Mesenteric fat pad (tissue), 1 donor: ENCODE measurements around the gene PRICKLE1. TPM values are rescaled to one million over a fixed set of nuclear protein-coding genes. Genes with fewer than 3 reads are reported as not detected.
"Not testable (repeated sequence)": the region's sequence is repeated elsewhere in the genome, so short reads cannot be mapped to it uniquely, and the experiment has no call there.

ENCODE experiments used
- DNase-seq: peaks from one replicate; pipeline ENCODE4 v3.0.0-alpha.2; 2020; ENCODE audit warnings: low spot score
- total RNA-seq: library from RNA; stranded (reverse); fragmentation: NEBNext Ultra II Directional; extraction: Animal tissue kit (Norgen Biotek cat#: 25700); gene quantifications from one replicate; pipeline ENCODE4 v1.2.1, GENCODE V29; 2021
- donor health status: DM: yes; HTN: yes; CAD: no.

PRICKLE1 gene
- total RNA-seq, 1 donor from 2014 or later: 12.3 TPM

DNA sequence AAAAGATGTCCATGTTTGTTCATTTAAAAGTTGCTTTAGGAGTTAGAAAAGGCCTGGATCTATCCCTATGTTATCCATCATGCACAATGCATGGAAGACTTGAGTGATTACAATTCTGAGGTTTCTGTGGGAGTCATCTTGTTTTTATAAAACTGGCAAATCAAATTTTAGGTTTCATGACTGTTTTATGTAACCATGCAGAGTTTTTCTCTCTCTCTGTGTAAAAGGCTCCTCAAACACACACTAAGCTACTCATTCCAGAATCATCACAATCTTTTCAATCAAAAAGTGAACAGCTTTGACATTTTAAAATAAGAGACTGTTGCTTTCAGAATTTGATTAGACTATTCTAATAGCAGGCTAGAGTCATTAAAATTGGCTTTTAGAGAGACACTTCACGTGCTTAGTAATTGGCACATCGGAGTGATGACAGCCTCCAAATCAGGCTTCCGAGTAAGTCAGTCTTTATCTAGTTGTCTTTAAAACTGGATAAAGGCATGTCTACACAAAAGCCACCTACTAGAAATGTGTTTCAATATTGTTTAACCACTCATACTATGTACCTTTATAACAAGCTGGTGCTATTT lies 31.9 kb downstream of the PRICKLE1 start:
- DNase-seq: no peak

DNA sequence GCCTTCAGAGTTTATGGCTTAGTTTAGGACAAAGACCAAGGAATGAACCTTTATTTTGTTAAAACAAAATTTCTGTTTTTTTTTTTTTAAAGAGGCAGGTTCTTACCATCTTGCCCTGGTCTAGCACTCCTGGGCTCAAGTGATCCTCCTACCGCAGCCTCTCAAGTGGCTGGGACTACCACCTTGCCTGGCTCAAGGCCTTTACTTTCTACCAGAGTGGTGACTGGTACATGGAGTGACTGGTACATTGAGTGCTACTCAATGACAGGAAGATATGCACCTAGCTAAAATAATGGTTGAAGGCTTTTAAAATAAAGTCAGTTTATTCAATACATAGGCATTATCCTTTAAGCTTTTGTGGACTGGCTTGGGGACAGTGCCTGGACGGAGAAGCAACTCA lies 32.6 kb downstream of the PRICKLE1 start:
- DNase-seq: no peak

DNA sequence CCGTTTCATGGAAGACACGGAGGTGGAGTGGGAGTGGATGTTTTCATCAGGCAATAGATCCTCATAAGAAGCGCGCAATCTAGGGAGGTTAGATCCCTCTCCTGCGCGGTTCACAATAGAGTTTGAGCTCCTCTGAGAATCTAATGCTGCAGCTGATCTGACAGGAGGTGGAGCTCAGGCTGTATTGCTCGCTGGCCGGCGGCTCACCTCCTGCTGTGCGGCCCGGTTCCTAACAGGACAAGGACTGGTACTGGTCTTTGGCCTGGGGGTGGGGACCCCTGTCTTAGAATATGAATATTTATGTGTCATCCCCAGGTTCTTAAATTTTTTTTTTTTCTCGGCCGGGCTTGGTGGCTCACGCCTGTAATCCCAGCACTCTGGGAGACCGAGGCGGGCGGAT lies 36.7 kb downstream of the PRICKLE1 start:
- DNase-seq: no peak

DNA sequence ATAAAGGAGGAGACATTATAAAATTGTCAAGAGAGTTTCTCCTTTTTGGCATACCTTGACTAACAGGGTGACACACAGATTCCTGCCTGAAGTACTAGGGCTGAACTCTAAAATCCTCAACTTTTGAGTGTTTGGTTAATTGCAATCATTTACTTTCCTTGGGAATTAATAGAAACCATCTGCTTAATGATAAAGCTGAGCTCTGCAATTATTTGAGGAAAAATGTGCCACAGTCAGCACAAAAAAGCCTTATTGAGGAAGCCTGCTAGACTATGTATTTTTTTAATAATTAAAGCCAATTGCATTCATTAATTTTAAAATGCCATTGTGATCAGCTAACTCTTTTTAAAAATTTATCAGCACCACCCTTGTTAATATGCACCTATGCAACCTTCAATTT lies 38.7 kb downstream of the PRICKLE1 start:
- no peak for DNase-seq

DNA sequence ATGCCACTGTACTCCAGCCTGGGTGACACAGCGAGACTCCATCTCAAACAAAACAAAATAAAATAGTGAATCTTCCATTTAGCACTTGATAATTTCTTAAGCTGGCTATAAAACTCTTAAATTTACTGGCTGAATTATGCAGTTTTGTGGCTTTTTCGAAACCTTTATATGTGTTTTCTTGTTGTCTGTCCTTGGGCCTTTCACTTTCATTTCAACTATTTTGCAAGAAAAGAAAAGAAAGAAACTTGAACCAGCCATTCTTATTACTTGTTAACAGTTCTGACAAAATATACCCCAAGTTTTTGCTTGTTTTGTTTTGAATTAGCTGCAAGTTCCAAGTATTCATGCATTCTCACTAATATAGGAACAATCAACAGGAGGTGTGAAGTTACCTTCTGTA lies 42.8 kb downstream of the PRICKLE1 start:
- no peak for DNase-seq

DNA sequence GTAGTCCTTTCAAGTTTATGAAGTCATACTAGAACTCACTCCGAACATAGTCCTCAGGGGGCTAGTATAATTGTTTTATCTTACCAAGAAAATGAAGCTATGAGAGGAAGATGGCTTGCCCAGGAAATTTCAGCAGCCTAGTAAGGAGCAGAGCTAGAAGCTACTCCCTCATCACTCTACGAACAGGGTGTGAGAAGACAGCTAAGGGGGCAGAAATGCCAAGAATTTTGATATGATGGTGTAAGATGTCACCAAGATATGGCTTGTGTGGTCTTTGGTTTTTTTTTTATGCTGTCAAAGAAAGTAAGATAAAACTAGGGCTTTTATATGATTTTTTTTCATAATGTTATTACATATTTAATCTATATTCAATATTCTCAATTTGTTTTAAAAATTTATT lies 47.6 kb downstream of the PRICKLE1 start:
- DNase-seq: no peak

DNA sequence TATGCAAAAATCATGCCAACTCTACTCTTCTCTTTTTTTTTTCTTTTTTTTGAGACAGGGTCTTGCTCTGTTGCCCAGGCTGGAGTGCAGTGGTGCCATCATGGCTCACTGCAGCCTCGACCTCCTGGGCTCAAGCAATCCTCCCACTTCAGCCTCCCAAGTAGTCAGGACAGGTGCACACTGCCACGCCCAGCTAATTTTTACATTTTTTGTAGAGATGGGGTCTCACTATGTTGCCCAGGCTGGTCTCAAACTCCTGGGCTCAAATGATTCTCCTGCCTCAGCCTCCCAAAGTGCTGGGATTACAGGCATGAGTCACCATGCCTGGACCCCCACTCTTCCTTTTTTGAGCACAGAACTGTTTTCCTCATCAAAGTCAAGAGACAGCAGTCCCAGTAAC lies 48.2 kb downstream of the PRICKLE1 start:
- not testable (repeated sequence) for DNase-seq

DNA sequence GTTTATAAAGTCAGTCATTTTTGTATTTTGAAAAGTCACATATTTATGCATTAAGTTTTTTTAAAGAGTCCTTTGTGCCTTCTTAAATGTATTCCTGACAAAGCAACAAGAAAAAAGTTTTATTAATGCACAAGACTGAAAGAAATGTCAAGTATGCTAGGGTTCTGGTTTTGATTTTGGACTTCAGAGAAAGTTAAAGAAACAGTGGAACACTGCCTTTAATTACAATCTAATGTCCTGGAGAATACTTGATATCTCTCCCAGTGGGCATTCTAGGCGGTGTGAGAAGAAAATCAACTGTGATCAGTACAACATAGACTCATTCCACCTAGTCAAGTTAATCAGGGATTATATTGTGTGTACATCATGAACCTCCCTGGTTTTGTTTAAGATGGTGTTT lies 49.9 kb downstream of the PRICKLE1 start:
- no peak for DNase-seq

DNA sequence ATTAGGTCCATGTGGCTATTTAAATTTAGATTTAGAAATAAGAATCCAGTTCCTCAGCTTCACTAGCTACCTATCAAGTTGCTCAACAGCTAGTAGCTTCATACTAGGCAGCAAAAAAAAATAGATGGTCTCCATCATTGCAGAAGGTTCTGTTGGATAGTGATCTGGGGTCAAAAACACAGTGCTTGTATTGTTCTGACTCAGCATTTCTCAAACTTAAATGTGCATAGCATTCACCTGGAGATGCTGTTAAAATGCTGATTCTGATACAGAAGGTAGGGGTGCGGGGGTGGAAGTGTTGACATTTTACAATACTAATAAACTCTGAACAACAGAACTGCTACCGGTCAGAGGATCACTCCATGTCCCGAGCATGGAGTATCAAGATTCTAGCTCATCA lies 51.3 kb downstream of the PRICKLE1 start:
- no peak for DNase-seq

DNA sequence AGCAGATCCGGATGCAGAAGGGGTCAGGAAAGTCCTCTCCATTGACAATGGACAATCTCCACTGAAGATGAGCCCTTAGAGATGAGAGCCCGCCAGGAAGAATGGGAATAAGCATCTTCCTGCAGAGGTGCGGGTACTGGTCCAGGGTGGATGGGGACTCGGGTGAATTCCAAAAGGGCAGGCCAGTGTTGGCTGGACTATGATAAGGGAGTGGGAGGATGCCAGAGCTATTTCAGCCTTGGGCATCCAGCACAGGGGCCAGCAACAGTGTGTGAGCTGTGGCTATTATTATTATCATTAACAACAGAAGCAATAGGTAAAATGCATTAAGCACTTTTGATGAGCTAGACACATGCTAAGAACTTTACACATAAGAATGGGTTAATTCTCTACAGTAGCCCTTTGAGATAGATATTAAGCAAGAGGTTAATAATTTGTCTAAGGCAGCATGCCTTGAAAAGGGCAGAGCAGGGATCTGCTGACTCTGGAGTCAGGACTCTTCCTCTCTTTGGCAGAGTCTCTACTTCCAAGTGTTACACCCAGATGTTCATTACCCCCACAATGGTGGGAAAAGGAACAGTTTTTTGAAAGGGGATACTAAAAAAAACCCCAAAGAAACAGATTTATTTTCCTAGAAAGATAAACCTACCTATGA lies 55.2 kb downstream of the PRICKLE1 start:
- no peak for DNase-seq

DNA sequence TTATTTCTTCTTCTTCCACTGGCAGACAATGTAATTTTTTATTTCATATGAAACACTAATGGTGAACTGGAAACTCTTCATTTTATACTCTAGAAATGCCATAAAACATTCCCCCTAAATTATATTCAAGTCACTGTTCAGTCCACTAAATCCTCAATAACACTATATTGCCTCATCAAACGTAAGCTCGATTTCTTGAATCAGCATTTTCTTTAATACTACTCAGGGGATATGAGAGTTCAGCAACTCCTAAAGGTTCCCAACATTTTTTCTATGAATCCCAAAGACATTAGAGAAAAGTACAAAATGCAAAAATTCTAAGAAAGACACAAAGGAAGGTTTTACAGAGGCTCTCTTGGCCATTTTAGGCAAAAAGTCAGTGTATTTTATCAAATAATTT lies 59.3 kb downstream of the PRICKLE1 start:
- no peak for DNase-seq

DNA sequence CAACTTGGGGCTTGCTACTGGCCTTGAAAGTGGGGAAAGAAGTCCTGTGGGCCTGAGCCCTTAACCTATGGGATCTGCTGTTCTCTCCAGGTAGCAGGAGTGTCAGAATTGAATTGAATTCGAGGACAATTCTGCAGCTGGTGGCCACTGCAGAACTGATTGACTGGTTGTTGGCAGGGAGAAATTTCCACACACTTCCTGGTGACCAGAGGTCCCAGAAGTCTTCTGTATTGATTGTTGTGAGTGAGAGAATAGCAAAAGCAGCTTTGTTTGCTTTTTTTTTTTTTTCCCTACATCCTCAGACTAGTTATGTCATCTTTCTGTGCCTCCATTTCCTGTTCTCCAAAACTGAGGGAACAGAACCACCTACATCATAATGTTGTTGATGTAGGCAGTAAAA lies 64.1 kb downstream of the PRICKLE1 start:
- DNase-seq: no peak

DNA sequence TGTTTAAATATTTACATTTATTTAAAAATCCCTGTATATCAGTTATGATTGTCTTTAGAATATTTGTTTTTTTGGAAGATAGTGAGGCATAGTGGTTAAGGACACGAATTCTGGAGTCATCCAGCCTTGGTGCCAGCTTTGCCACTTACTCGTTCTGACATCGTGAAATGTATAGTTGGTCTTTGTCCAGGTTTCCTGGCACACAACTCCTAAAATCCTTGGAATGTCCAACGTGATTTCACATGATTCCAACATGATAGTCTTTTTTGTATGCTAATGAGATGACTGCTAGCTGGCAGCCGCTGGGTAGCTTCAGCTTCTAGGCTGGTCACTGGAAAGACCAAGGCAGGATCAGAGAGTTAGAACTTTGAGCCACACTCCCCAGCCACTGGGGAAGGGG lies 64.8 kb downstream of the PRICKLE1 start:
- no peak for DNase-seq

DNA sequence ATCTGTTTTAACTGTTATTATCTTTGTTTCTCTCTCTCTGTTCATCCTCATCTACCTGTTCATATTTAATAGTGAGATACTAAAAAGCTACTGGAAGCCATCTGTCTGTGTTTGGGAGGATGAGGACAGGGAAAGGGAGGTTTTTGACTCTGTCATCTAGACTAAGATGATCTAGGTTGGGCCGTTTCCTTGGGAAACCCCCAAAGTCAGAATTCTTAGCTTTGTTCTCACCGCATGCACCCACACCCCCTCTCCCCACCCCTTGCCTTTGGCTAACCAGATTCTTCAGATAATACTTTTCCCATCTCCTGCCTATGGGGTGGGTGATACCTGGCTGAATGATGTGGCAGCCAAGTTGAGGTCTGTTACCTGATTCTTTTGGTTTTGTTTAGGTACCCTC lies 73.0 kb downstream of the PRICKLE1 start:
- no peak for DNase-seq

DNA sequence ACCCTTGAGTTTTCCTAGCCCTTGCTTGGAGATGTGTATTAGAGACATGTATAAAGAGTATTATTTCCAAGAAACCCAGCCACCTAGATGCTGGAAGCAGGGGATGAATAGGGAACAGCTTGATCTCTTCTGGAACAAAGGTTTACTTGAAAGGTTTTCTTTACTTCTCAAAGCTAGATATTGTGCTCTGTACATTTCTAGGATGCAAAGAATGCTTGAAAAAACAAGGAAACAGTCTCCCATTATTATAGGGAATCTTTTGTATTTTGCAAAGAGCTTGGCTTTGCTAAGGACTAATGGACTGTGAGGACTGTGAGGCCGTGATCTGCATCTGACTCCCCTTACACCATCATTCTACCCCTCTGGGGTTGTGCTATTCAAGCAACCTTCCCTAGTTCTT lies 77.9 kb downstream of the PRICKLE1 start:
- DNase-seq: no peak

DNA sequence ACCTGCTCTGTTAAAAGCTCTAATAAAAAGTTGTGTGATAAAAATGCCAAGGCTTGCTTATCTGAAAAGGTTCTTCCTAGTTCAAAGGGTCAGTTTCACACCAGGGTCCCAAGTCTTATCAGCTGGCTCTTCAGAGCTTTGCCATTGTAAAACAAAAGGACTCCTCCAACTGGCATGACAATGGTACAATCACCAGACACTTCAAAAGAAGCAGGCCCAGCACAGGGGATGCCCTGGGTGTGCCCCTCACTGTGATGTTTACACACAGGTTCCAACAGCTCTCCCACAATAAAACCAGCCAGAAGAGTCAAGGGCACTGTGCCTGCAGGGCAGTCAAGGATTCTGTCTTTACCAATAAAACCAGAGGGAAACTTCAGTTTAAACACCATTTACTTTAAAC lies 78.7 kb downstream of the PRICKLE1 start:
- no peak for DNase-seq

DNA sequence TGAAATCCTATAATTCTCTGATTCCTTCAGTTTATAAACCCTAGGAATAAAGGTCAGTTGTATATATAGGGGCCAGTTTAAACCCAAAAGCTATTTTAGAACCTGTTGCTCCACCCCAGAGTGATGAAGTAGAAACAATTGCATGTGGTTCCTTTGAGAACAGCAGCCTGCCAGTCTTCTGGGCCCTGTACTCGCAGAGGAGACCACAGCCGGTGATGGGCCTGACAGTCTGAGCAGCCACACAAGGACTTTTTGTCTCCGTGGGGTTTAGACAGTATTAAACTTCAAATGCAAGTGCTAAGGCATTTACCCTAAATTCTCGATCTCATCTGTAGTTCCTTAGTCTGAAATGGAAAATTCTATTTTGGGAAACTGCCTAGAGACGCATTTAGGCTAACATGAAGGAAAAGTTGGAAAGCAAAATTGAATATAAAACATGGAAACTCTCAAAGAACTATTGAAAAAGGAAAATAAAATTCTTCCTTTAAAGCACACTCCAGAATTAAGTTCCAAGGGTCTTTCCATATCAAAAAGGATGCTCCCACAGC lies 80.6 kb downstream of the PRICKLE1 start:
- no peak for DNase-seq

DNA sequence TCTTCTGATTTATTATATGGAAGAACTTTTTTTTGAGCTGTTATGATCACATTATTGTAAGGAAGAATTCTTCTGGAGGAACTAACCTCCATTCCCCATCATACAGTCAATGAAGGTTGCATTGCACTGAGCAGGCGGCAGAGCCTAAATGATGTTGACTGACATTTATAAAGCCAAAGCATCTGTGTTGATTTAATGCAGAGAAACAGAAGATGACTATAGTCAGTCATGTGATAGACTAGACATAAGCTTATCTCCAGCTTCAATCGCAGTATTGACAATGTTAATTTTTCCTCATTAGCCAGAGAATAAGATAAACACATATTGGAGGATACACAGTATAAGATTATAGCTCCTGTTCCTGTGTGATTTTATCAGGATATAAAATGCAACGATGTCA lies 82.0 kb downstream of the PRICKLE1 start:
- no peak for DNase-seq

DNA sequence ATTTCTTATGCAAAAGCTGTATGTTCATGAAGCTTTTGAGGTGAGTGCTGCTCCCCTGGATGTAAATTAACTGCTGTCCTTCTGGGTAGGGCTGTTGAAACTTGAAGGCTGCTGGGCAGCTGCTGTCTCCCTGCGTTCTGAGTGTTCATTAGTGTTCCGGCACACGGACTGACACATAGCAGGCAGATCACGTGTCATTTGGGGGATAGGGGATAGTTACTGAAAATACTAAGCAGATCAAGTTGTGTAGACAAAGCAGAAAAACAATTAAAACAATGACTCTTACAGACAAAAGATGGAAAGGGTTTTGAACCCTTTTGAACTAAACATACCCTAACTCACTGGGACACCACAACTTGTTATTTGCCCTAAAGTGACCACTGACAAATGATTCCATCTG lies 82.5 kb downstream of the PRICKLE1 start:
- no peak for DNase-seq

DNA sequence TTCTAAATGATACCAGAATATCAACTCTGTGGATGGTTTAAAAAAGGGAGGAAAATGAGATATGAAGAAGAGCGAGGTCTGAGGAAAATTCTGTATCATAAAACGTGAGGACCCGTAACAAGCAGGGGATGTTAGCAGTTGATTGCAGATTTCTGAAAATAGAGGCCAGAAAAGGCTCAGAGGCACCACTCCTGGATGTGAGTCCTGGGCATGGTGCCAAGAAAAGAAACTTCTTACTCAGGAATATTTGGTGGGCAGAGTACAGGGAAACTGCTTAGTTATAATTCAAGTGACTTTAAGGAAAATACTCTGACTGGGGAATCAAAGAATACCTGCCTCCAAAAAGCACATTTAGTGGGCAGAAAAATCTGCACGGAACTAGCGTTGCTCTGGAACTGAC lies 85.5 kb downstream of the PRICKLE1 start:
- no peak for DNase-seq

DNA sequence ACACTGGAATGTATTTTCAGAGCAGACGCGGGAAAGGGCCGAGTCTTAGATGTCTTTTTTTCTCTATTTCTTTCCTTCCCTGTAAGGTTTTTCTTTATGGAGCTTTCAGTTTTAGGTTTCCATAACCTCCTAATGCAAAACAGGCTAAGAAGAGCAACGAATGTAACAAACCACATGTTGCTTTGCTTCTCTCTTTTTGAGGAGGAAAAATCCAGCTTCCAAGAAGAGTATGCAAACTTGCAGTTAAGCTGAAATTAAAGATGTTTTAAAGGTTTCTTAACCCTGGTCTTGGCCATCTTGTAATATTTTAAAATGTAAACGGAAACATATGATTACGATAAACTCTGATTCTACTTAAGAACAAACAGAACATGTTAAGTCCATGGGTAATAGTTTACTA lies 86.9 kb downstream of the PRICKLE1 start:
- DNase-seq: no peak

DNA sequence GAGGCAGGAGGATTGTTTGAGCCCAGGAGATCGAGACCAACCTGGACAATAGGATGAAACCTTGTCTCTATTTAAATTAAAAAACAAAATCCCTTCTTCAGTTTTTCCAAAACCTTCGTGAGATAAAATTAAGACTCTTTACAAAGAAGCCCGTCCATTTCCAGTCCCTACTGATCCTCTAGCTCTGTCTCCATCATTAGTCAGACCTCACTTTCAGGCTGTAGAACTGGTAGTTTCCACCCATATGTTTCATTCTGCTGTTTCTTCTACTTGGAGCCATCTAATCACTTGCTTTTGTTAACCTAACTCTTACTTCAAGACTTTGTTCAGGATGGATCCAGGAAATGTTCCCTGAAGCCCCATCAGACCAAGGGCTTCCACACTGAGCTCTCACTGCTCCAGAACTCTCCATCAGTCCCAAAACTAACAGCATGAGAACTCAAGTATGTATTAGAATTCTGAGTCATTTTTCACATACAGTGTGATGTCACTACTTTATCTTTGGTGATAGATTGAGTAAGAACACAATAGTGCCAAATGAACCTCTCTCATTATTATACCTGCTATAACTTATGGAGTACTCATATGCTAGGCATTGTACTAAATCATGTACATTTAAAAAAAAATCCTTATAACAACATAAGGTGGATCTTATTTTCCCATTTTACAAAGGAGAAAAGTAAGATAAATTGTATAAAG lies 90.8 kb downstream of the PRICKLE1 start:
- no peak for DNase-seq

DNA sequence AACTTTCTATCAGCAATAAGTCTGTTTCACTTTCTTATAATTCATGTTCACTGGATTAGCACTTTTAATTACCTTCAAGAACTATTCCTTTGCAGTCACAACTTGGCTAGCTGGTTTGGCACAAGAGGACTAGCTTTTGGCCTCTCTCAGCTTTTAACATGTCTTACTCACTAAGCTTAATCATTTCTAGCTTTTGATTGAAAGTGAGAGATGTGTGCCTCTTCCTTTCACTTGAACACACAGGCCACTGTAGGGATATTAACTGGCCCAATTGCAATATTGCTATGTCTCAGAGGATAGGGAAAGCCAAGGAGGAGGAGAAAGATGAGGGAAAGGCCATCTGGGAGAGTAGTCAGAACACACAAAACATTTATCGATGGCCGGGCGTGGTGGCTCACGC lies 92.7 kb downstream of the PRICKLE1 start:
- no peak for DNase-seq
